Vagina (tissue), 2 donors: ENCODE measurements around the gene TMEM203.

Experiments
- POLR2A ChIP-seq, 2 donors: fragments of 450-650 bp; IDR thresholded peaks; one replicate each; pipeline ENCODE4 v1.6.1; 2017; ENCODE audit warnings: antibody characterized with exemption in 2 of 2, mild to moderate bottlenecking in 2 of 2, moderate library complexity in 2 of 2
- POLR2AphosphoS5 ChIP-seq, 2 donors: sonication (generic); formaldehyde crosslinking; IDR thresholded peaks; one replicate each; pipeline ENCODE4 v1.9.0; 2017; ENCODE audit warnings: antibody characterized with exemption in 2 of 2, mild to moderate bottlenecking in 2 of 2, low read depth in 1 of 2; ENCODE audit not compliant: insufficient read depth in 1 of 2
- TF ChIP-seq, protein P1 (sequence below), 3 experiments: fragments of 450-650 bp in 2 of 3; fragments of 200-600 bp in 1 of 3; sonication (generic) in 1 of 3; IDR thresholded peaks; one replicate each; pipeline ENCODE4 v1.5.1; 2017 to 2019; ENCODE audit warnings: antibody characterized with exemption in 3 of 3, mild to moderate bottlenecking in 2 of 3, moderate library complexity in 2 of 3

- TF ChIP-seq, protein P1, sequence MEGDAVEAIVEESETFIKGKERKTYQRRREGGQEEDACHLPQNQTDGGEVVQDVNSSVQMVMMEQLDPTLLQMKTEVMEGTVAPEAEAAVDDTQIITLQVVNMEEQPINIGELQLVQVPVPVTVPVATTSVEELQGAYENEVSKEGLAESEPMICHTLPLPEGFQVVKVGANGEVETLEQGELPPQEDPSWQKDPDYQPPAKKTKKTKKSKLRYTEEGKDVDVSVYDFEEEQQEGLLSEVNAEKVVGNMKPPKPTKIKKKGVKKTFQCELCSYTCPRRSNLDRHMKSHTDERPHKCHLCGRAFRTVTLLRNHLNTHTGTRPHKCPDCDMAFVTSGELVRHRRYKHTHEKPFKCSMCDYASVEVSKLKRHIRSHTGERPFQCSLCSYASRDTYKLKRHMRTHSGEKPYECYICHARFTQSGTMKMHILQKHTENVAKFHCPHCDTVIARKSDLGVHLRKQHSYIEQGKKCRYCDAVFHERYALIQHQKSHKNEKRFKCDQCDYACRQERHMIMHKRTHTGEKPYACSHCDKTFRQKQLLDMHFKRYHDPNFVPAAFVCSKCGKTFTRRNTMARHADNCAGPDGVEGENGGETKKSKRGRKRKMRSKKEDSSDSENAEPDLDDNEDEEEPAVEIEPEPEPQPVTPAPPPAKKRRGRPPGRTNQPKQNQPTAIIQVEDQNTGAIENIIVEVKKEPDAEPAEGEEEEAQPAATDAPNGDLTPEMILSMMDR (IDR thresholded peaks at IDR 0.05), result no peak
- no peak for TF ChIP-seq POLR2A (IDR thresholded peaks at IDR 0.05)
- TF ChIP-seq POLR2AphosphoS5 (IDR thresholded peaks at IDR 0.05; ENCODE audit: insufficient read depth in 1 of 2, low read depth in 1 of 2), result no peak
Measured at GRCh38 chr9:137228968-137229896, 23.8 kb upstream of the TMEM203 start.
